GM11168 (cell line): ENCODE measurements around the gene TMEM167B.
"Not testable (repeated sequence)": the region's sequence is repeated elsewhere in the genome, so short reads cannot be mapped to it uniquely, and the experiment has no call there.

Source experiments
- in situ Hi-C: fragments of 300-500 bp; cut with MboI; formaldehyde crosslinking; loops from one replicate; pipeline ENCODE4 v1.12.0; 2022; ENCODE audit warnings: low sequenced_read_pairs; ENCODE audit not compliant: unreplicated experiment

The TMEM167B gene

GRCh38 chr1:109090196-109091077 is at the start of gene TMEM167B:
Gene TMEM167B (plus strand): TSS chr1:109090764. CDS start chr1:109090873, 109 bp downstream.
- in situ Hi-C loops: no loop called here

DNA sequence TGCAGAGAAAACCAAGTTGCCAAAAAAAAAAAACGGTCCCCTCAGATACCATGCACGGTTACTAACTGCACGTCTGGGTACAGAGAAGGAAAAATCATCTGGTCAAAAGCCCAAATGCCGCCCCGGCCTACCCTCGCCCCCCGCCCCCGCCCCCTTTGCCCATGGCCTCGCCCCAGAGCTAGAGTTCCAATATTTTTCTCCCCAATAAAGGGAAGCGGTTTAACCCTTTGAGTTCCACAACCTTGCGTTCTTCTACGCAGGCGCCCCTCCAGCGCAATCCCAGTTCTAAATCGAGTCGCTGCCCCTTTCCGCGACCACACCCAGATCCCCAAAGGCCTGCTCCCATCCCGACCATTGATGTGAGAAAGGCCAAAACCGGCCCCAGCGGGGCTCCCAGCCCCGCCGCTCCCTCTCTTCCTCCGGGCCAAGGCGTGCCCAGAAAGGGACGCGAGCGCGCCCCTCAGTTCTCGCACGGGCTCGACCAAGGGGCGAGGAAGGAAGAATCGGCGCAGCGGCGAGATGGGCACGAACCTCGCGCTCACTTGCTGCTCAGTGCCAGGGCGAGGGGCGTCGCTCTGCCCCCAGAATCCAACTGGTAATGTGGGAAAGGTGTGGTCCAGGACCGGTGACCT is 49.5 kb upstream of the TMEM167B start:
- in situ Hi-C loops: no loop called here

DNA sequence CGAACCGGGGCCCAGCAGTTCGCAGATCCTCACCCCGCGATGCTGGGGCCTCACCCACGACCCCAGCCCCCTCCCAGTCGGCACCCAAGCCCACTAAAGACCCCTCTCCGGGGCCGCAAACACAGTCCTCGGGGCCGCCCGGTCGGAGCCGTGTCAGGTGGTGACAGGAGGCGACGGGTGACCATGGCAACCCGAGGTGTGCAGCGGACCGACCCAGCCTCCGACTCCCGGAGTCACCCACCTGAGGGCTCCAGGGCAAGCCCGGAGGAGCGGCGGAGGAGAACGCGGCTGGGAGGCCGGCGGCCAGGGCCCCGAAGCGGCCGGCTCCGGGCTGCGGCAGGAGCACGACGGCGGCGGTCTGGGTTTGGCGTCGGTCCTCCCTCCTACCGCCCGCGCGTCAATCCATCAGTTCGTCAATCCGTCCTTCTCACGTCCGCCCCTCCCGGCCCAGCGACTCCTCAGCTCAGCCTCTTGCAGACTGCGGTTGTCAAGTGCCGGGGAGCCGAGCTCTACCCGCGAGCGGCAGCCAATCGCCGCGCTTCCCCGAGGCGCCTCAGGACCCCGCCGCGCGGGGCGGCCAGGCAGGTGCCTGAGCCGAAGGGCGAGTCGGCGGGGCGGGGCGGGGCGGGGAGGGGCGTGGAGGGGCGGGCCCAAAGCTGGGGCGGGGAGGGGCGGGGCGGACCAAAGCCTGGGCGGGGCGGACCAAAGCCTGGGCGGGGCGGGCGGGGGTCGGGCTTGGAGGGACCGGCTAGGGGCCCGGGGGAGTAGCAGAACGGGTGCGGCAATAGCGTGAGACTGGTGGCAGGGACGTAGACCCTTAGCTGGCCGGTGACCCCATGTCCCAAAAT is 48.7 kb upstream of the TMEM167B start, which contains the start of gene WDR47:
WDR47 (minus strand) TSS at position 482 of the 848 bp plus-strand sequence. CDS start 18,590 bp downstream, outside the sequence.
- in situ Hi-C loops: no loop called here

DNA sequence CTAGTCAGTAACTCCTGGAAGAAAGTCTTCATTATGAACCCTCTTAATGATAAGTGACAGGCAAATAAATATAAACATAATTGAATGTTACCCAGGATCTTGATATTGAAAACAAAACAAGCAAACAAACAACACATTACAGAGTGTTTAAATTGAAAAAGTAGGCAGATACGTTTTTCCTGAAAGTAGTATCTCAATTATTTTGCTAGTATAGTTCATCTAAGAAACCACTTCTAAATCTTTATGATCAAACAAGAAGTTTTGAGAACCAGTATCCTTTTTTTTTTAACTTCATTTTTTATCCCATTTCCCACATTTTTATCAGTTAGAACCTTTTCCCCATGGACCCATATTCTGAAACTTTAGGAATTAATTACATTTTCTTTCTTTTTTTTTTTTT is 45.0 kb upstream of the TMEM167B start:
- in situ Hi-C loops: no loop called here

- in situ Hi-C loops: no loop called here
These were observed 43.9 kb upstream of the TMEM167B start for GRCh38 chr1:109046671-109047070.

- in situ Hi-C loops: no loop called here
These were observed 43.2 kb upstream of the TMEM167B start for GRCh38 chr1:109047339-109047738.

DNA sequence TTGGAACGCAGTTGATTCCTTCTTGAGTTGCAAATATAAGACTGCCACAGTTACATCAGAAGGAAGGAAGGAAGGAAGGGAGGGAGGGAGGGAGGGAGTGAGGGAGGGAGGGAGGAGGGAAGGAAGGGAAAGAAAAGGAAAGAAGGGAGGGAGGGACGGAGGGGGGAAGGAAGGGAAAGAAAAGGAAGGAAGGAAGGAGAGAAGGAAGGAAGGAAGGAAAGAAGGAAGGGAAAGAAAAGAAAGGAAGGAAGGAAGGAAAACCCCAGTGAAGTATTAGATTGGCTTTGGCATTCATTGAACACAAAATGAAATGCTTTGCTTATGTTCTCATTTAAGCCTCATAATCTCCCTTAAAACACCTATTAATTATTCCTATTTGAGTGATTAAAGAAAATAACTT is 42.2 kb upstream of the TMEM167B start:
- in situ Hi-C loops: no loop called here

GRCh38 chr1:109050228-109050995 is 40.2 kb upstream of the TMEM167B start:
- in situ Hi-C loops: no loop called here

DNA sequence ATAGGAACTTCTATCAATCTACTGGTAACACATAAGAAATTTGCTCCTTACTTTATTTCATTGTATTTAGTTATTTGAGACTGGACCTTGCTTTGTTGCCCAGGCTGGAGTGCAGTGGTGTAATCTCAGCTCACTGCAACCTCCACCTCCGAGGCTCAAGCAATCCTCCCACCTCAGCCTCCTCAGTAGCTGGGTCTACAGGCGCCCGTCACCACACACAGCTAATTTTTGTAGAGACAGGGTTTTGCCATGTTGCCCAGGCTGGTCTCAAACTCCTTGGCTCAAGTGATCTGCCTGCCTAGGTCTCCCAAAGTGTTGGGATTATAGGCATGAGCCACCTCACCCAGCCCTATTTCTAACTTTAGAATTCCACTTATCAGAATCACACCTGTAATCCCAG is 38.4 kb upstream of the TMEM167B start:
- in situ Hi-C loops: not testable (repeated sequence)

- in situ Hi-C loops: no loop called here
These were observed 34.5 kb upstream of the TMEM167B start for GRCh38 chr1:109056064-109056463.

DNA sequence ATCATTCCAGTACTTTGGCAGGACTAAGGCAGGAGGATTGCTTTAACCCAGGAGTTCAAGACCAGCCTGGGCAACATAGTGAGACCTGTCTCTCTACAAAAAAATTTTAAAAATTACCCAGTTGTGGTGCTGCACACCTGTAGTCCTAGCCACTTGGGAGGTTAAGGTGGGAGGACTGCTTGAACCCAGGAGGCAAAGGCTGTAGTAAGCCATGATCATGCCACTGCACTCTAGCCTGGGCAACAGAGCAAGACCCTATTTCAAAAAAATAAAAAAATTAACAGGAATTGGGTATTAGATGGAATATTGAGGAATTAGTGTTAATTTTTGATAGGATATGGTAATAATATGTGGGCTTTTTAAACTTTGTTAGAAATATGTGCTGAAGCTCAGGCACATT is 31.5 kb upstream of the TMEM167B start:
- in situ Hi-C loops: no loop called here

DNA sequence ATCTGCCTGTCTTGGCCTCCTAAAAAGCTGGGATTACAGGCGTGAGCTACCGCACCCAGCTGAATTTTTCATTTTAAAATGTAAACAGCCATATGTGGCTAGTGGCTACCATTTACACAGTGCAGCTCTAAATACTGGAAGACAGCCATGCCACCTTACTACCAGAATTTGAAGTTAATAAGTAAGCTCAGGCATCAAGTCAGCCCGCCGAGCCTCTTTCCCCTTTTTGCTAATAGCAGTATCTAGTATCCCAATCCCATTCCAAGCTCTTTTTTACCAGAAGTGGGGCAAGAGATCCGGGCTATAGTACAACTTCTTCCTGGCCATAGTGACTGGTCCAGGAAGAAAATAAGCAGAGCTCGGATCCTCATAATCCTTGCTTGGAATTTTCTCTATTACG is 29.9 kb upstream of the TMEM167B start:
- in situ Hi-C loops: no loop called here

DNA sequence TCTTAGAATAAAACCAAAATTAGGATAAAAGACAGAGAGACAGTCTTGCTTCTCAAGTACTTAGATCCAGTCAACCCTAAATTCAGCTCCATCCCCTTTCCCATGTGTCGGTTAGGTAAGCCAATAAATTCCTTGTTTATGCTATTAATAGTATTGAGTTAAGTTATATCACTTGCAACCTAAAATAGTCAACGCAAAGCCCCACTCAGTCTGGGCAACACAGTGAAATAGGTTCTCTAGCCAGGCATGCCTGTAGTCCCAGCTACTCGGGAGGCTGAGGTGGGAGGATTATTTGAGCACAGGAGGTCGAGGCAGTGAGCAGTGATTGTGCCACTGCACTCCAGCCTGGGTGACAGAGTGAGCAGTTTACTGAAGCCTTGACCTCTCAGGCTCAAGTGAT is 29.4 kb upstream of the TMEM167B start:
- in situ Hi-C loops: no loop called here

- in situ Hi-C loops: no loop called here
These were observed 25.4 kb upstream of the TMEM167B start for GRCh38 chr1:109065137-109065536.

GRCh38 chr1:109067883-109068282 is 22.7 kb upstream of the TMEM167B start:
- in situ Hi-C loops: no loop called here

DNA sequence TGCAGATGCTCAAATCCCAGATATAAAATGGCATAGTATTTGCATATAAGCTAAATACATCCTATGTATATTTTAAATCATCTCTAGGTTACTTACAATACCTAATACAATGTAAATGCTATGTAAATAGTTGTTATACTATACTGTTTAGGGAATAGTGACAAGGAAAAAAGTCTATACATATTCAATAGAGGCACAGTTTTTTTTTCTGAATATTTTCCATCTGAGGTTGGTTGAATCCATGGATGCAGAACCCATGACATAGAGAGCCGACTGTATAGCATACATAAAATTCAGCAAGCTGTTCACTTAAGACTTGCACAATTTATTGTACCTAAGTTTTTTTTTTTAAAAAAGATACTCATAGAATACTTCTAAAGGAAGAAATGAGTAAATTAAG is 21.3 kb upstream of the TMEM167B start:
- in situ Hi-C loops: no loop called here

GRCh38 chr1:109075531-109076490 is 14.8 kb upstream of the TMEM167B start, which contains the start of gene TAF13:
Gene TAF13 (minus strand): TSS chr1:109076003. CDS start chr1:109075947, 56 bp downstream.
- in situ Hi-C loops: no loop called here

DNA sequence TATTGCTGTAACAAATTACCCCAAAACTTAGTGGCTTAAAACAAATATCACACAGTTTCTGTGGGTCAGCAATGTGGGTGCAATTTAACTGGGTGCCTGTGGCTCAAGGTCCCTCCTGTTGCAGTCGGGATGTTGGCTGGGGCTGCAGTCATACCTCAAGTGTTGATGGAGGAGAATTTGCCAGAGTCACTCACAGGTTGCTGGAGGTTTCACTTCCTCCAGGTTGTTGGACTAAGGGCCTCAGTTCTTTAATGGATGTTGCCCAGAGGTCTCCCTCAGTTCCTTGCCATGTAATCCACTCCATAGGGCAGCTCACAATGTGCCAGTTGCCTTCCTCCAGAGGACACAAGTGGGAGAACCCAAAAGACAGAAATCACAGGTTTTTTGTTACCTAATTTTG is 12.2 kb upstream of the TMEM167B start:
- in situ Hi-C loops: no loop called here

GRCh38 chr1:109079240-109079622 is 11.3 kb upstream of the TMEM167B start:
- in situ Hi-C loops: no loop called here
